ENCODE results near the gene ATXN7L3B.

ATXN7L3B gene

DNA sequence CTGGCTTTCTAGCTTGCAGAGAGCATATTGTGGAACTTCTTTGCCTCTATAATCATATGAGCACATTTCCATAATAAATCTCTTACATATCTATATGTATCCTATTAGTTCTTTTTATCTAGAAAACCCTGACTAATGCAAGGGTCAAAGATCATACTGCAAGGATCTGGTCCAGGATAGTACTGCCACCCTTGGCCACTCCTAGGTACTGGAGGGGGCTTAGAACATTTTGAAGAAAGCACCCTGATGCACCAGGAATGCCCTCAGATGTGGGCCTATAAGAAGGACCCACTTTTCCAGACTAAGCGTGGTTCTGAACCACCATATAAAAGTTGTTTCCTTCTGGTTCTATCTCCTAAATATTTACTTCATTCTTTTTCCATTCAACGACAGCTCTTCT lies 14.6 kb downstream of the ATXN7L3B start:
- no peak for DNase-seq

DNA sequence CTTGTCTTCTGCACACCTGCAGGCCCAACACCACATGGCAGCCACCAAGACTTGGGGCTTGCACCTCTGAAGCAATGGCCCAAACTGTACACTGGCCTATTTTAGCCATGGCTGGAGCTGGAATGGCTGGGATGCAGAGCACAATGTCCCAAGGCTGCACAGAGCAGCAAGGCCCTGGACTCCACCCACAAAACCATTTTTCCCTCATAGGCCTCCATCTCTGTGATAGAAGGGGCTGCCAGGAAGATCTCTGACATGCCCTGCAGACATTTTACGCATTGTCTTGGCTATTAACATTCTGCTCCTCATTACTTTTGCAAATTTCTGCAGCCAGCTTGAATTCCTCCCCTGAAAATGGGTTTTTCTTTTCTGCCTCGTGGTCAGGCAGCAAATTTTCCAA lies 22.1 kb downstream of the ATXN7L3B start:
- no peak for DNase-seq

DNA sequence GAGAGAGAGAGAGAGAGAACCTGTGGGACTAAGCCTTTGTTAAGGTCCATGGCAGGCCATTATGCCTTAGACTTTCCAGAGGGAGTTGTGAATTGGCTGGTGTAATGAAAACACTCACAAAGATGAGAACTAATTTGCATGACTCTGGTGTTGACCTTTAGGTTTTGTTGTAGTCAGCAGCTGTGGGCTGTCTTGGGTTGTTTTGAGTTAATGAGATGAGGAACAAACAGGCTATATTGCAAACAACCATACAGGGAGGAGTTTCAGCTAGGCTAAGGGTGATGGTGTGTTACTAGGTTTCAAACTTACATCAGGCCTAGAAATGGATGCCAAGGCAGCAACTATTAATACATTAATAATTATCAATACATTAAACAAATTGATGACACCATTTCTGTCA lies 26.3 kb downstream of the ATXN7L3B start:
- no peak for DNase-seq

DNA sequence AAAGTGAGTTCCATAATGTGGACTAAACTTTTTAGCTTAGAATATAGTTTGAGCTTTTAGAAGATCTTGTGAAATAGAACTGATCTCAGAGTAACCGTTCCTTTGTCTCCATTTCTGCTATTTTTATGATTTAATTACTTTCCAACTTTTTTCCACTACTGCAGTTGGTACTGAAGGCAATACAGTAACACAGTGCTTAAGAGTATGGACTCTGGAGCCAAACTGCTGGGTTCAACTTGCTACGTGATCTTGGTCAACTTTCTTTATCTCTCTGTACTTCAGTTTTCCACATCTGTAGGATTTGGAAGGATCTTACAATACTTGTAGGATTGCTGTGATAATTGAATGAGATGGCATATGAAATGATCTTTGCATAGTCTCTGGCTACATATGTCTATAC lies 40.9 kb downstream of the ATXN7L3B start:
- no peak for DNase-seq

DNA sequence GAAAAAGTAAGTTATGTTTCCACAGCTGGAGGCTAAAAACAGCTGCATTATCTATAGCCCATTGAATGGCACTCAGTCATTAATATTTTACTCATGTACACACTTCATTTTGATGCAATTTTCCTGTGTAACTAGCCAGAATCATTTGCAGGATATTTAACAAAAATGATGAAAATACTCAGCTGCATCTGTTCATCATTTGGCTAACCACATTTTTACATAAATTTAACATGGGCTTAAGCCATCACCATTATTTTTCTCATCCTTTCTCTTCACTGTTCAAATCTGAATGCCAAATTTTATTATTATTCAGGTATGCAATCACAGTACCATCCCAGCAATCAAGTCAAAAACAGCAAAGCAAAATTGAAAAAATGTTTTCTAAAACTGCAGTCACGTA lies 41.8 kb downstream of the ATXN7L3B start:
- no peak for DNase-seq

DNA sequence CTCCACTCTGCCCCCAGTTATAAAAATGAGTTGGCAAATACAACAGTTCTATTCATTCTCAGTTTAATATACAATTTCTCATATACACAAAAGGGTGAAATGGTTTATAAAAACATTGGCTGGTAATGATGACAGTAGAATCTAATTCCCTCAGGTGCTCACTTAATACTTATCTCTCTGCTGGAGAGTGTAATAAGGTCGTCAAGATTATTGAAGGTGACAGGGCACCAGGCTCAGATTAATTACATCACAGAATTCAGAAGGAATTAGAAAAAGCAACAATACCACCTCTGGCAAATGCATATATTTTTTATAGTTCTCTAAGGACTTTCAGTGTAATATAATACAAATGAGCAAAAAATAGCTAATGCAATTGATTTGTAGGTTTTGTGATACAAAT lies 42.3 kb downstream of the ATXN7L3B start:
- no peak for DNase-seq

DNA sequence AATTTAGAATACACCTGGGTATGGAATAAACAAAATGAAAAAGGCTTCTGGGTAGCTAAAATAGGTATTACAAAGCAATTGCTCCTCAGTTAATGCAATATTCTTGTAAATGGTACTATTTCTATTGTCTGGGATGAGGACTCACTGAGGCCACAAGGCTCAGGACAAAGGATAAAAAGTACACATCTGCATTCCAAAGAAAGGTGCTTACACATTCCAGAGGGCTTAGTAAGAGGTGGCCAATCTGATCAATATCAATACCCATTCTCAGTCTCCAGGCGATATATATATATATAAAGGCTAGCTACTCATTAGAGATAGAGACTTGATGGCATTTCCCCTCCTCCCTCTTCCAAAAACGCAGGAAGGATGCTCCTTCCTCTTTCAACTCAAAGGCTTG lies 43.8 kb downstream of the ATXN7L3B start:
- no peak for DNase-seq

DNA sequence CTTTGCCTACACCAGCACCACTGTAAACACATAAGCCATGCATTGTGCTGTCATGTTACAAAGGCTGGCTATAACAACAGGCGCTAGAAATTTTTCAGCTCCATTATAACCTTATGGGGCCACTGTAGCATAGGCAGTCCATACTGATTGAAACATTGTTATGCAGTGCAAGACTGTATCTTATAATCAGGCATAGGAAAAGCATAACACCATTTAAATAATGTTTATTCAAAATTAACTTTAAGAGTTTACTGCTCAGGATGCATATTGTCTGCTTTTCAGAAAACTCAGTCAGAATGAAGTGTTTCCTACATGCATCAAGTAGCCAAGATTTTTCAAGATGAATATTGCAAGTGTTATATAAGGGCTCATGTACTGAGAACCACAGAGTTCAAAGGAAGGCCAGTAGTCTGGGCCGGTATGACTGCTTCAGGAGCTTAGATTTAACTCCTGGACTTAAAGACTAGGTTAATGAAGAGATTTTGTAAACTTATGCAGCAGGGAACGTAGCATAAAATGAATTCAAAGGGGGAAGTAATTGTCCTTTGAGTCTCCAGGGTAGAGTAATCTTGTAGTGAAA lies 46.9 kb downstream of the ATXN7L3B start:
- no peak for DNase-seq

DNA sequence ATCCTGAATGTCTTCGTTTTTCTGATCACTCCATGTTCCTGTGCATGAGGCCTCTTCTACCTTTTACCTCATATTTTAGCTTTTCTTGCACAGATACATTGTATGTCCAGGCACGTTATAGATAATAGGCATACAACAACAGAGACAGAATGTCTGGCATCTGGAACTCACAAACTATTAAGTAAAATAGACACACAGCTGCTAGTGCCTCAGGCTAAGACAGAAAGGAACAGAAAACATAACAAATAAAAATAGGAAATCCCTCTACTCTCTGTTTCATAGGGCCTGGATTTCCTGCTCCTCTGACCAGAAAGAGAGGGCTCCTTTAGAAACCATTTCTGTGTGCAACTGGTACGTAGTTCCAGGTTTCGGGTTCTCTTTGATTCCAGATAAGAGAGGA lies 48.6 kb downstream of the ATXN7L3B start:
- no peak for DNase-seq
